ENCODE measurements around the gene COL9A2.
A peak's percentile ranks its signal among the peaks of the same experiment; 100 is the strongest.
"Not testable (repeated sequence)": the region's sequence is repeated elsewhere in the genome, so short reads cannot be mapped to it uniquely, and the experiment has no call there.

Gene COL9A2

GRCh38 chr1:40316595-40317393 is at the start of gene COL9A2:
COL9A2 (minus strand) TSS chr1:40317286; CDS start chr1:40317197, 89 bp downstream.
- DNase-seq = peak; percentile 56

- DNase-seq = no peak
Measured at GRCh38 chr1:40363721-40364120, 46.6 kb upstream of the COL9A2 start.

GRCh38 chr1:40362699-40363098 is 45.6 kb upstream of the COL9A2 start:
- no peak for DNase-seq

DNA sequence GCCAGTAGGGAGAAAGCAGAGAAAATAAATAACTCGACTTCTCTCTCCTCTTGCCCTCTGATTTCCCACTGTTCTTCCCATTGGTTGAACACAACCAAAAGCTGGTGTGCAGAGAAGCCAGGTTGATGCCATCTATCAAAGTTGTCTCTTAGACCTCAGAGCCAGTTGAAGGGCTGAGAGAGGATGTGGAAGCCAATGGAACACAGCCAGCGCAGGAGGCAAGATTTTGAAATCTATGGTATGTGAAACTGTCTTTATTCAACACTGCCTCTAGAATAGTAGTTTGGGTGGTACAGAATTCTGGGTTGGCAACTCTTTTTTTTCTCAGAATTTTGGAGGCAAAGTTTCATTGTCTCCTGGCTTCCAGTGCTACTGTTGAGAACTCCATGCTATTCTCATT is 45.1 kb upstream of the COL9A2 start:
- DNase-seq = no peak

- no peak for DNase-seq
Measured at GRCh38 chr1:40361637-40362036, 44.6 kb upstream of the COL9A2 start.

DNA sequence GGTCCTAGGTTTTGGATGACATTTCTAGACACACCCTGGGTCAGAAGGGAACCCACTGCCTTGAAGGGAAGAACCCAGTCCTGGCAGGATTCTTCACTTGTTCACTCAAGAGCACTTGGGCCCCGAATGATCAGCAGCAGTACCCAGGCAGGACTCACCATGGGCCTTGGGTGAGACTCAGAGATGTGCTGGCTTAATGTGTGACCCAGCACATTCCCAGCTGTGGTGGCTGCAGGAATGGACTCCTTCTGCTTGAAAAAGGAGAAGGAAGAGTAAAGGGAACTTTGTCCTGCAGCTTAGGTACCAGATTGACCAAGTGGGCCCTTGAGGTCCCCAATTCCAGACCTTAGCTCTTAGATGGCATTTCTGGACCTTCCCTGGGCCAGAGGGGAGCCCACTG is 44.1 kb upstream of the COL9A2 start:
- DNase-seq = no peak

DNA sequence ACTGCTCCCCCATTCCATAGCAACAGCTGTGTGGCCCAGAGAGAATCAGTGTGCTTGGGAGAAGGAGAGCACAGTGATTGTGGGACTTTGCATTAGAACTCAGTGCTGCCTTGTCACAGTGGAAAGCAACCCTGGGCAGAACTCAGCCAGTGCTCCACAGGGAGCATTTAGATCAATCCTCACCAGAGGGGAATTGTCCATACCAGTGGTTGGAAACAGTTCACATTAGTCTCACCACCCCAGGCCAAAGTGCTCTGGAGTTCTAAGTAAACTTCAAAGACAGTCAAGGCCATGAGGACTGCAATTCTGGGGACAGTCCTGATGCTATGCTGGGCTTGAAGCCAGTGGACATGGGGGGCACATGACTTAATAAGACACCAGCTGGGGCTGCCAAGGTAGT is 43.5 kb upstream of the COL9A2 start:
- no peak for DNase-seq

DNA sequence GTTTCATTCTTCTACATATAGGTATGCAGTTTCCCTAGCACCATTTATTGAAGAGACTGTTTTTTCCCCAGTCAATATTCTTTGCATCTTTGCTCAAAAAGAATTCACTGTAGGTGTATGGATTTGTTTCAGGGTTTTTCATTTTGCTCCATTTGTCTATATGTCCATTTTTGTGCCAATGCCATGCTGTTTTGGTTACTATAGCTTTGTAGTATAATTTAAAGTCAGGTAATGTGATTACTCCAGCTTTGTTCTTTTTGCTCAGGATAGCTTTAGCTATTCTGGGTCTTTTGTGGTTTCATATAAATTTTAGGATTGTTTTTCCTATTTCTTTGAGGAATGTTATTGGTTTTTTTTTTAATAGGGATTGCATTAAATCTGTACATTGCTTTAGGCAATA is 40.5 kb upstream of the COL9A2 start:
- DNase-seq = no peak

GRCh38 chr1:40353082-40353481 is 36.0 kb upstream of the COL9A2 start:
- no peak for DNase-seq

GRCh38 chr1:40352126-40352525 is 35.0 kb upstream of the COL9A2 start:
- DNase-seq = no peak

GRCh38 chr1:40351124-40351523 is 34.0 kb upstream of the COL9A2 start:
- no peak for DNase-seq

GRCh38 chr1:40350391-40350790 is 33.3 kb upstream of the COL9A2 start:
- DNase-seq = no peak

DNA sequence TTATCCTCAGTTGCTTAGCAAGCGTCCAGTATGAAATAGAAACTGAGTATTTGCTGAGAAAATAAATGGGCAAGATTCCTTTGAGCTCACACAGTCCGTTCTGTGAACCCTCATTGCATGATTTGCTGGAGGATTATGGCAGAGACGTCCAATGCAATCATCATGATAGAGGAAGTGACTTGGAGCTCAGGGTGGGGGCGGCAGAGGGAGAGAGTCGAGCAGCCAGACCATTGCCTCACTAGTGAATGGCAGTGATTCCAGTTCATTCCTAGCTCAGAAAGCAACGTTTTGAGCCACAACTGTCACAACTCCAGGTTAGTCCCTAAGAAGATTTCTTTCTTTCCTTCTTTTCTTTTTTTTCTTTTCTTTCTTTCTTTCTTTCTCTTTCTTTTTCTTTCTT is 27.5 kb upstream of the COL9A2 start:
- DNase-seq = no peak

GRCh38 chr1:40342381-40342717 is 25.3 kb upstream of the COL9A2 start:
- not testable (repeated sequence) for DNase-seq

DNA sequence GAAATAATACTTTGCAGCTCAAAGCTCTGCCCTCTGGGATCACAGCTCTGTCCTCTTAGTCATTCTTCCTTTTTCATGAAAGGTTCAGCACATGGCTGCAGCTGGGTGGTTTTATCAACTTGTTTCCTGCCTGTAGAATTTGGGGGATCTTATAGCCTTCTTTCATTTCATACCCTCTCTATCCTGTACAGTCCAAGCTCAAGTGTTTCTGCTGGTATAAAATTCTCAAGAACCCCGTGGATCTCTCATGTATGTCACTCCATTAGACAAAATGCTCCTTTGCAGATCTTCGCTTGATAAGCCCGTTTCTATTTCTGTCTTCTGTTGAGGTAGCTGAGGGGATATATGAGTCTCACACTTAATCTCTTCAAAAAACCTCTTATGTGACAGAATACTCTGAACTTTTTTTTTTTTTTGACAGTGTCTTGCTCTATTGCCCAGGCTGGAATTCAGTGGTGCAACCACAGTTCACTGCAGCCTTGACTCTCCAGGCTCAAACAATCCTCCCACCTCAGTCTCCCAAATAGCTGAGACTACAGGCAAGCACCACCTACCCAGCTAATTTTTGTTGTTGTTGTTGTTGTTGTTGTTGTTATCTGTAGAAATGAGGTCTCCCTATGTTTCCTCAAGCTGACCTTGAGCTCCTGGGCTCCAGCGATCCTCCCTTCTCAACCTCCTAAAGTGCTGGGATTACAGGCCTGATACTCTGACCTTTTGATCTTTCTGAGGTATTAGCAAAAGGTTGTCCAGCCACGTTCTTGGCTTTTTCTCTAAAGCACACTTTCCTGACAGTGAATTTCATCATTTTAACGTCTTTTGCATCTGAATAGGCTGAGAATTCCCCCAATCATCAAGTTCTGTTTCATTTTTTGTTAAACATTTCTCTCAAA is 24.6 kb upstream of the COL9A2 start:
- no peak for DNase-seq

DNA sequence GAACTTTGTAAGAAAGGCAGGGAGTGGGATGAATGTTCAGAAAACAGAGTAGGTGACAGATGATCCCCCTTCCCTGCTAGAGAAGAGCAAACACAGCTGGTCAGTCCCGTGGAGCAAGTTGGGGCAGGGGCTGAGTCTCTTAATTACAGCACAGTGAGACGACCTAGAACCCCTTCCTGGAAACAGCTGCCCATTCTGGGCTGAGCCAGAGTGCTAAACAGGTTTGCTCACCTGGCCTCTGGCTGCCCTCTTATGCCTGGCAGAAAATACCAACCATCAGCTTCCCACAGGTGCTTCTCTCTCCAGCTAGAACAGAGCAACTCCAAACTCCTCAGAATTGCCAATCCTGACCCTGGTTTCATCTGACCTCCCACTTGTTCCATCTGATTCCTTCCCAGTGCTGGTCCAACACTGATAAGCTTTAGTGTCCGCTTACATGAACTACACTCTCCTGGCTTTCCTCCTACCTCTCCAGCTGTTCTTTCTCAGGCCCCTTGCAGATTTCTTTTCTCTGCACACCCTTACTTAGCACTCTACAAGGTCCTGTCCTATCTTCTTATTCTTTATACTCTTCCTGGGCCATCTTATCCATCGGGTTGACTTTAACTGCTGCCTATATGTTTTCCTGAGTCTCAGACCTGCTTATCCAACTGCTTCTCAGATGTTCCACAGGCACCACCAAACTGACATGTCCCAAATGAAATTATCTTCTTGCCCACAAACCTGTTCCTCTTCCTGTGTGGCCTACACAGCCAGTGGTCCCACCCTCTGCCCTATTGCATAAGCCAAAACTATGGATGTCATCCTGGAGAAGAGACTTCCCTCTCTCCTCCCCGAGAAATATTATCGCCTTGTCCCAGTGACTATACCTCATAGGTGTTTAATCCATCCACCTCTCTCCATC is 22.6 kb upstream of the COL9A2 start:
- DNase-seq = no peak

- DNase-seq = peak; percentile 91
Measured at GRCh38 chr1:40338745-40339419, 21.8 kb upstream of the COL9A2 start.

GRCh38 chr1:40337443-40337842 is 20.4 kb upstream of the COL9A2 start:
- DNase-seq = no peak

DNA sequence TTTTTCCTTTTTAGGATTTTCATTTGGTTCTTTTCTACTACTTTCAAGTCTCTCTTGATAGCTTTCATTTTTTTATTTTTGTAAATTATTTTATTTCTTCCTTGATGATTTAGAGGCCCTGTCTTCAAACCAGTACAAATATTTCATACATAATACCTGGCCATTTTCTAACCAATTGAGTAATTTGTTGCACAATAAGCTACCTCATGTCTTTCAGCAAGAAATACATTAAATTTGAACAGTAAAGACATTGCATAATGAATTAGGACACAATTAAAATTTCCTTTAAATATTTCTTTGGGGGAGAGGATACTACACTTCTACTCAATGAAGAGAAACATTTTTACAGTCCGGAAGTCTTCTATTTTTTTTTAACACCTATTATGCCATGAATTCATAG is 15.6 kb upstream of the COL9A2 start:
- no peak for DNase-seq

DNA sequence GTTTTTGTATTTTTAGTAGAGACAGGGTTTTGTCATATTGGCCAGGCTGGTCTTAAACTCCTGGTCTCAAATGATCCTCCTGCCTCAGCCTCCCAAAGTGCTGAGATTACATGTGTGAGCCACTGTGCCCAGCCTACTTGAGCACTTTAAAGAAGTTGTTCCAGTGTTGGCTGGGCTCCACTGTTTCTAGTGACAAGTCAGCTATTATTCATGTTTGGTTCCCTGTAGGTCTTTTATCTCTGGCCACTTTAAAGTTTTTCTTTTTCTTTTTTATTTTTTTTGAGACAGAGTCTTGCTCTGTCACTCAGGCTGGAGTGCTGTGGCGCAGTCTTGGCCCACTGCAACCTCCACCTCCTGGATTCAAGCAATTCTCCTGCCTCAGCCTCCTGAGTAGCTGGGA is 14.3 kb upstream of the COL9A2 start:
- not testable (repeated sequence) for DNase-seq

DNA sequence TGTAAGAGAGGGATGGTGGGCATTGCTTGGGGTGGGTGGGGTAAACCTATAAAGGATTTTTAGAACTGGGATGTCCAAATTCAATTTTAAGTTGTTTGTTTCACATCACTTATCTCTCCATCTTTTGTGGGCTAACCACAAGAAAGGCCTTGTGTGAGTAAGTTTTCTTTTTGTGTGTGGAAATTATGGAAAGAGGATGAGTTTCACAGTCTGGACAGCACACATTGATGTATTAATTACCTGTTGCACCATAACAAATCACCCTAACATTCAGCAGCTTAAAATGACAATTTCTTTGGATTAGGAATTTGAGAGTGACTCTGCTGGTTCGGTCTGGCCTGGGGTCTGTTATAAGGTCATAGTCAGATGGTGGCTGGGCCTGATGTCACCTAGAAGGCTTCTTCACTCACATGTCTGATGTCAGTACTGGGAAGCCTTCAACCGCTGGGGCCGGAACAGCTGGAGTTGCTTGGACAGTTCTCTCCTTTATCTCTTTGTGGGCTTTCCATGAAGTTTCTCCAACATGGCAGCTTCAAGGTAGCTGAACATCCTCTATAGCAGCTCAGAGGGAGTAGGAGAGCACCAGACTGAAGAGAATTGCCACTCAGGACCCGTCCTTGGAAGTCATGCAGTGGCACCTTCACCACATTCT is 2.0 kb upstream of the COL9A2 start:
- no peak for DNase-seq

DNA sequence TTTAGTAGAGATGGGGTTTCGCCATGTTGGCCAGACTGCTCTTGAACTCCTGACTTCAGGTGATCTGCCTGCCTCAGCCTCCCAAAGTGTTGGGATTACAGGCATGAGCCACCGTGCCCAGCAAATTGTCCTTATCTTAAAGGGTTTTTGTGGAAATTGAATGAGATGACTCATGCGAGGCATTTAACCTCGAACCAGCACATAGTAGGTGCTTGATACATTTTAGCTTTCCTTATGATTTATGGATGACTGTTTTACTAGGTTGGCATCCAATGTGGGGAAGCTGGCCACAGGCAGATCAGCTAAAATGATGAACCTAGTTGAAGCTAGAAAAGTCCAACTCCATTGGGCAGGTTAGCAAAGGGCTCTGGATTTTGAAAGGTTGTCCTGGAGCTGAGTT is 1.4 kb upstream of the COL9A2 start:
- DNase-seq = no peak

Measured in stimulated activated CD4-positive, alpha-beta T cell treated with anti-CD3 and anti-CD28 coated beads, Interleukin-4, amount 100 ng/mL, for 24 hours (primary cell).